HUES48 (cell line): Measurements from ENCODE around the gene ELOVL7.

ENCODE experiments used
- H3K27ac ChIP-seq: one replicate; pipeline ENCODE4 v1.7.0; 2013; ENCODE audit warnings: low read depth, low read length, inconsistent platforms
- H3K27me3 ChIP-seq: 2 replicates; pipeline ENCODE4 v1.6.1; 2013; ENCODE audit warnings: mild to moderate bottlenecking, low read length; ENCODE audit not compliant: control insufficient read depth, insufficient read depth
- H3K36me3 ChIP-seq: 2 replicates; pipeline ENCODE4 v1.6.1; 2013; ENCODE audit warnings: low read length; ENCODE audit not compliant: control insufficient read depth, insufficient read depth
- H3K4me1 ChIP-seq: 2 replicates; pipeline ENCODE4 v1.6.1; 2013; ENCODE audit warnings: mild to moderate bottlenecking, low read length; ENCODE audit not compliant: control insufficient read depth, insufficient read depth
- H3K4me3 ChIP-seq: 2 replicates; pipeline ENCODE4 v1.5.1; 2013; ENCODE audit warnings: mild to moderate bottlenecking, low read depth, low read length
- H3K9ac ChIP-seq: 2 replicates; pipeline ENCODE4 v1.6.1; 2013; ENCODE audit warnings: mild to moderate bottlenecking, low read depth, low read length, moderate library complexity
- H3K9me3 ChIP-seq: 2 replicates; pipeline ENCODE4 v1.6.1; 2013; ENCODE audit warnings: low read length; ENCODE audit not compliant: control insufficient read depth, insufficient read depth

The ELOVL7 gene

GRCh38 chr5:60856066-60856465 lies 12.0 kb upstream of the ELOVL7 start:
- no peak overlapping the region for H3K9ac ChIP-seq
- no peak overlapping the region for H3K27ac ChIP-seq
- H3K4me3 ChIP-seq: no peak overlapping the region
- H3K27me3 ChIP-seq: no peaks in the 10 kb centered on the region
- no peaks in the 10 kb centered on the region for H3K36me3 ChIP-seq
- H3K4me1 ChIP-seq: peaks cover 11% of the 10 kb centered on the region
- H3K9me3 ChIP-seq: peaks cover 5% of the 10 kb centered on the region; the same call in 1 of the 2 replicates

- no peak overlapping the region for H3K9ac ChIP-seq
- no peak overlapping the region for H3K27ac ChIP-seq
- peaks cover 11% of the 10 kb centered on the region for H3K4me1 ChIP-seq
- H3K27me3 ChIP-seq: no peaks in the 10 kb centered on the region
- H3K4me3 ChIP-seq: no peak overlapping the region
- H3K36me3 ChIP-seq: no peaks in the 10 kb centered on the region
- no peaks in the 10 kb centered on the region for H3K9me3 ChIP-seq
Observed at GRCh38 chr5:60852940-60853339, 8.9 kb upstream of the ELOVL7 start.

- Histone ChIP-seq H3K36me3 (no peaks in the 10 kb centered on the region), H3K9me3 (no peaks in the 10 kb centered on the region), H3K27me3 (no peaks in the 10 kb centered on the region), H3K4me1 (peaks cover 11% of the 10 kb centered on the region), H3K4me3 (no peak overlapping the region), H3K9ac (no peak overlapping the region), H3K27ac (no peak overlapping the region)
Observed at GRCh38 chr5:60852317-60852716, 8.2 kb upstream of the ELOVL7 start.

- no peak overlapping the region for H3K4me3 ChIP-seq
- no peaks in the 10 kb centered on the region for H3K9me3 ChIP-seq
- H3K27me3 ChIP-seq: no peaks in the 10 kb centered on the region
- no peak overlapping the region for H3K9ac ChIP-seq
- H3K36me3 ChIP-seq: no peaks in the 10 kb centered on the region
- no peak overlapping the region for H3K27ac ChIP-seq
- H3K4me1 ChIP-seq: peaks cover 11% of the 10 kb centered on the region
Observed at GRCh38 chr5:60851626-60852025, 7.6 kb upstream of the ELOVL7 start.

GRCh38 chr5:60846298-60846697 lies 2.2 kb upstream of the ELOVL7 start:
- no peaks in the 10 kb centered on the region for H3K9me3 ChIP-seq
- peaks cover 17% of the 10 kb centered on the region for H3K4me1 ChIP-seq
- peaks cover 21% of the 10 kb centered on the region for H3K27me3 ChIP-seq
- no peak overlapping the region for H3K4me3 ChIP-seq
- no peak overlapping the region for H3K27ac ChIP-seq
- no peaks in the 10 kb centered on the region for H3K36me3 ChIP-seq
- no peak overlapping the region for H3K9ac ChIP-seq

- H3K9ac ChIP-seq: peak overlapping the region; percentile 34
- no peak overlapping the region for H3K27ac ChIP-seq
- peak overlapping the region; percentile 79 for H3K4me3 ChIP-seq
Observed at GRCh38 chr5:60843386-60843935, 608 bp downstream of the ELOVL7 start.

GRCh38 chr5:60842871-60843385 lies 1.1 kb downstream of the ELOVL7 start:
- 0 out of 2 replicates have a peak overlapping the region, but pooled peaks have one; percentile 34 for H3K9ac ChIP-seq
- peak overlapping the region; percentile 79 for H3K4me3 ChIP-seq
- no peaks in the 10 kb centered on the region for H3K36me3 ChIP-seq
- H3K27ac ChIP-seq: no peak overlapping the region
- peaks cover 23% of the 10 kb centered on the region for H3K4me1 ChIP-seq
- peaks cover 21% of the 10 kb centered on the region for H3K27me3 ChIP-seq
- H3K9me3 ChIP-seq: no peaks in the 10 kb centered on the region

More at GRCh38 chr5:60843386-60843935, 608 bp downstream of the ELOVL7 start:
- Histone ChIP-seq H3K9me3 (no peaks in the 10 kb centered on the region), H3K4me1 (peaks cover 17% of the 10 kb centered on the region), H3K27me3 (peaks cover 21% of the 10 kb centered on the region), H3K36me3 (no peaks in the 10 kb centered on the region)

GRCh38 chr5:60841361-60841760 lies 2.7 kb downstream of the ELOVL7 start:
- H3K4me1 ChIP-seq: peaks cover 36% of the 10 kb centered on the region
- no peak overlapping the region for H3K27ac ChIP-seq
- H3K9ac ChIP-seq: no peak overlapping the region
- peaks cover 21% of the 10 kb centered on the region for H3K27me3 ChIP-seq
- no peaks in the 10 kb centered on the region for H3K36me3 ChIP-seq
- H3K9me3 ChIP-seq: no peaks in the 10 kb centered on the region
- no peak overlapping the region for H3K4me3 ChIP-seq

- Histone ChIP-seq H3K27me3 (no peaks in the 10 kb centered on the region), H3K4me3 (no peak overlapping the region), H3K4me1 (peaks cover 27% of the 10 kb centered on the region), H3K27ac (peak overlapping the region; percentile 13), H3K9me3 (no peaks in the 10 kb centered on the region), H3K36me3 (no peaks in the 10 kb centered on the region), H3K9ac (peak overlapping the region; percentile 61; the same call in 1 of the 2 replicates)
Observed at GRCh38 chr5:60836131-60836530, 7.9 kb downstream of the ELOVL7 start.

GRCh38 chr5:60835554-60835953 lies 8.5 kb downstream of the ELOVL7 start:
- Histone ChIP-seq H3K27me3 (no peaks in the 10 kb centered on the region), H3K27ac (no peak overlapping the region), H3K4me1 (peaks cover 27% of the 10 kb centered on the region), H3K9me3 (no peaks in the 10 kb centered on the region), H3K9ac (no peak overlapping the region), H3K36me3 (no peaks in the 10 kb centered on the region), H3K4me3 (no peak overlapping the region)

- H3K4me1 ChIP-seq: peaks cover 26% of the 10 kb centered on the region
Observed at GRCh38 chr5:60833520-60833919, 10.5 kb downstream of the ELOVL7 start.

More at GRCh38 chr5:60833520-60833919, 10.5 kb downstream of the ELOVL7 start:
- no peaks in the 10 kb centered on the region for H3K27me3 ChIP-seq
- H3K27ac ChIP-seq: no peak overlapping the region
- no peak overlapping the region for H3K4me3 ChIP-seq
- H3K9ac ChIP-seq: no peak overlapping the region
- no peaks in the 10 kb centered on the region for H3K9me3 ChIP-seq
- H3K36me3 ChIP-seq: no peaks in the 10 kb centered on the region
